Sciatic nerve (tissue), 2 donors: ENCODE measurements around the gene DNAH14. TPM values are rescaled to one million over a fixed set of nuclear protein-coding genes. Genes with fewer than 3 reads are reported as not detected.
"Not testable (repeated sequence)": the region's sequence is repeated elsewhere in the genome, so short reads cannot be mapped to it uniquely, and the experiment has no call there.

ENCODE experiments used
- ATAC-seq: fragments of 200-7000 bp; cut with Tn5 transposase; one replicate; pipeline ENCODE4 v1.9.1; 2020; ENCODE audit warnings: mild to moderate bottlenecking, moderate library complexity
- DNase-seq: peaks from one replicate; pipeline ENCODE4 v3.0.0-alpha.2; 2020; ENCODE audit warnings: low spot score
- intact Hi-C: fragments of 100-400 bp; cut with DNase I; formaldehyde crosslinking; loops from one replicate; pipeline ENCODE4 v1.14.2; 2022
- total RNA-seq: library from RNA; stranded (reverse); fragmentation: NEBNext Ultra II Directional; extraction: Animal tissue kit (Norgen Biotek cat#: 25700); gene quantifications from one replicate; pipeline ENCODE4 v1.2.1, GENCODE V29; 2021
- donor health status: DM: no; HTN: no; CAD: no.
- donor health status: DM: no; HTN: no; CAD: no.

Gene DNAH14
- total RNA-seq, 1 donor from 2014 or later, result 7.3 TPM

GRCh38 chr1:225209153-225209552 lies 279.7 kb downstream of the DNAH14 start:
- DNase-seq (no peak), ATAC-seq (no peak)
- intact Hi-C loops, result no loop called here

GRCh38 chr1:225210180-225210579 lies 280.7 kb downstream of the DNAH14 start:
- intact Hi-C loops, DNase-seq, ATAC-seq: not testable (repeated sequence)

- intact Hi-C loops, DNase-seq, ATAC-seq: not testable (repeated sequence)
These were observed 282.4 kb downstream of the DNAH14 start for GRCh38 chr1:225211694-225212442.

GRCh38 chr1:225224287-225224686 lies 294.8 kb downstream of the DNAH14 start:
- ATAC-seq (no peak), DNase-seq (no peak)
- intact Hi-C loops, result no loop called here

- DNase-seq, result no peak
These were observed 296.2 kb downstream of the DNAH14 start for GRCh38 chr1:225225681-225226080.

GRCh38 chr1:225228871-225229303 lies 299.4 kb downstream of the DNAH14 start:
- intact Hi-C loops, result no loop called here
- no peak for DNase-seq
- no peak for ATAC-seq

More at GRCh38 chr1:225225681-225226080, 296.2 kb downstream of the DNAH14 start:
- intact Hi-C loops, result no loop called here
- ATAC-seq, result no peak

GRCh38 chr1:225229429-225229828 lies 300.0 kb downstream of the DNAH14 start:
- intact Hi-C loops, DNase-seq, ATAC-seq: not testable (repeated sequence)

- DNase-seq (no peak), ATAC-seq (no peak)
- intact Hi-C loops, result no loop called here
These were observed 301.0 kb downstream of the DNAH14 start for GRCh38 chr1:225230483-225230882.

GRCh38 chr1:225232930-225233329 lies 303.5 kb downstream of the DNAH14 start:
- ATAC-seq, DNase-seq, intact Hi-C loops: not testable (repeated sequence)

GRCh38 chr1:225242611-225243010 lies 313.1 kb downstream of the DNAH14 start:
- ATAC-seq, result no peak
- intact Hi-C loops, result no loop called here

GRCh38 chr1:225250432-225250831 lies 321.0 kb downstream of the DNAH14 start:
- intact Hi-C loops, result no loop called here
- DNase-seq (no peak), ATAC-seq (no peak)

More at GRCh38 chr1:225242611-225243010, 313.1 kb downstream of the DNAH14 start:
- no peak for DNase-seq

- ATAC-seq (no peak), DNase-seq (no peak)
- intact Hi-C loops, result no loop called here
These were observed 323.7 kb downstream of the DNAH14 start for GRCh38 chr1:225253173-225253572.

- ATAC-seq (no peak), DNase-seq (no peak)
- intact Hi-C loops, result no loop called here
These were observed 324.3 kb downstream of the DNAH14 start for GRCh38 chr1:225253784-225254183.

- intact Hi-C loops, result no loop called here
- DNase-seq (no peak), ATAC-seq (no peak)
These were observed 325.2 kb downstream of the DNAH14 start for GRCh38 chr1:225254676-225255075.

- ATAC-seq (no peak), DNase-seq (no peak)
- intact Hi-C loops, result no loop called here
These were observed 327.6 kb downstream of the DNAH14 start for GRCh38 chr1:225257081-225257480.

- no peak for DNase-seq
- intact Hi-C loops, result no loop called here
- no peak for ATAC-seq
These were observed 329.3 kb downstream of the DNAH14 start for GRCh38 chr1:225258811-225259210.

GRCh38 chr1:225259542-225259941 lies 330.1 kb downstream of the DNAH14 start:
- intact Hi-C loops, result no loop called here
- ATAC-seq (no peak), DNase-seq (no peak)

GRCh38 chr1:225260319-225260718 lies 330.8 kb downstream of the DNAH14 start:
- DNase-seq (no peak), ATAC-seq (no peak)
- intact Hi-C loops, result no loop called here

- DNase-seq (no peak), ATAC-seq (no peak)
- intact Hi-C loops, result no loop called here
These were observed 348.0 kb downstream of the DNAH14 start for GRCh38 chr1:225277445-225277844.

GRCh38 chr1:225280563-225280962 lies 351.1 kb downstream of the DNAH14 start:
- no peak for ATAC-seq
- intact Hi-C loops, result no loop called here
- DNase-seq, result no peak

- intact Hi-C loops, result no loop called here
- DNase-seq (no peak), ATAC-seq (no peak)
These were observed 360.8 kb downstream of the DNAH14 start for GRCh38 chr1:225290244-225290643.
